Measurements from ENCODE around the gene EPOP. TPM values are rescaled to one million over a fixed set of nuclear protein-coding genes. Genes with fewer than 3 reads are reported as not detected.

Gene EPOP
- total and polyA plus RNA-seq, 2 of the 13 experiments (the other 11 are each of a cell fraction or from before 2014, with no cell fraction given): 14.7 to 37.8 TPM

DNA sequence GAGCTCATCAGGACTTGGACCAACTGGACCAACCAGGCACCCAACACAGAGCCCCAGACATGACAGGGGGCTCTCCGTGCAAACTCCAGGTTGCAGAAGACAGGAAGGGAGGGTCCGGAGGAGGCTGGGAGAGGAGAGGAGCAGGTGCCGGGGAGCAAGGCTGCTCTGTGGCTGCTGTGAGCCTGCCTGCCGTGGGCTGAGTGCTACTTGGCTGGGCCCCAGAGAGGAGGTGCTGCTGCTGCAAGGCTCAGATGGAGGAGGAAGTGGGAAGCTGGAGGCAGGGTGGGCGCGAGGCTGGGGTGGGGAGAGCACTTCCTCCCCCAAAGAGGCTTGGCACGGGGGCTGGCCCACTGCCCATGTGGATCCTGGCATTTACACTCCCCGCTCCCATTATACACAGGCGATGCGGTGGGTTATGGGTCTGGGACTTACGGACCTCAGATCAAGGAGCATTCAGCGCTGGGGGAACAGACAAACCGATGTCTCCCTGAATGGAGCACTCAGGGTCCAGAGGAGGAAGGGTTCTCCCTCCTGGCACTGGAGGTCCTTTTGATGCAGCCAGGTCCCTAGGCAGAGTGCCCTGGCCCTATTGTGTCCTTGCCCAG, 15.9 kb downstream of the EPOP start (continued):
- TF ChIP-seq FOXO4 (CRISPR knock-in tag; conservative IDR thresholded peaks at IDR 0.05) (0 out of 2 replicates have a peak, but pooled peaks have one; percentile 81), ZNF776 (CRISPR knock-in tag; IDR thresholded peaks at IDR 0.05) (no peak), SIX4 (CRISPR knock-in tag; IDR thresholded peaks at IDR 0.05) (no peak), NCOA1 (CRISPR knock-in tag; IDR thresholded peaks at IDR 0.05) (0 out of 2 replicates have a peak, but pooled peaks have one; percentile 72), ZBTB25 (CRISPR knock-in tag; IDR thresholded peaks at IDR 0.05) (no peak), ZNF572 (CRISPR knock-in tag; IDR thresholded peaks at IDR 0.05) (0 out of 2 replicates have a peak, but pooled peaks have one; percentile 10), SKI (IDR thresholded peaks at IDR 0.05; ENCODE audit: partially characterized antibody) (no peak), PHF5A (CRISPR knock-in tag; IDR thresholded peaks at IDR 0.05; ENCODE audit: low read depth, unreplicated experiment) (no peak), ZNF143 (CRISPR knock-in tag; IDR thresholded peaks at IDR 0.05) (no peak), SMAD1 (CRISPR knock-in tag; IDR thresholded peaks at IDR 0.05; ENCODE audit: borderline replicate concordance, low read depth) (no peak), POLR2A (IDR thresholded peaks at IDR 0.05; ENCODE audit: insufficient read depth in 1 of 2, low read depth in 2 of 2, low read length in 2 of 2) (0 out of 4 replicates have a peak, but pooled peaks have one; percentile 4 to 29), ZNF292 (CRISPR knock-in tag; IDR thresholded peaks at IDR 0.05; ENCODE audit: borderline replicate concordance, low read depth) (peak; percentile 53; the same call in 1 of the 2 replicates), KLF12 (CRISPR knock-in tag; IDR thresholded peaks at IDR 0.05; ENCODE audit: borderline replicate concordance) (0 out of 2 replicates have a peak, but pooled peaks have one; percentile 27), ZSCAN30 (CRISPR knock-in tag; IDR thresholded peaks at IDR 0.05) (no peak), ZNF296 (CRISPR knock-in tag; conservative IDR thresholded peaks at IDR 0.05) (no peak), SNAPC2 (CRISPR knock-in tag; IDR thresholded peaks at IDR 0.05) (0 out of 2 replicates have a peak, but pooled peaks have one; percentile 12), WIZ (CRISPR knock-in tag; IDR thresholded peaks at IDR 0.05) (no peak), KLF16 (CRISPR knock-in tag; IDR thresholded peaks at IDR 0.05) (no peak)
- TF ChIP-seq, protein P1, sequence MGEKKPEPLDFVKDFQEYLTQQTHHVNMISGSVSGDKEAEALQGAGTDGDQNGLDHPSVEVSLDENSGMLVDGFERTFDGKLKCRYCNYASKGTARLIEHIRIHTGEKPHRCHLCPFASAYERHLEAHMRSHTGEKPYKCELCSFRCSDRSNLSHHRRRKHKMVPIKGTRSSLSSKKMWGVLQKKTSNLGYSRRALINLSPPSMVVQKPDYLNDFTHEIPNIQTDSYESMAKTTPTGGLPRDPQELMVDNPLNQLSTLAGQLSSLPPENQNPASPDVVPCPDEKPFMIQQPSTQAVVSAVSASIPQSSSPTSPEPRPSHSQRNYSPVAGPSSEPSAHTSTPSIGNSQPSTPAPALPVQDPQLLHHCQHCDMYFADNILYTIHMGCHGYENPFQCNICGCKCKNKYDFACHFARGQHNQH (CRISPR knock-in tag; IDR thresholded peaks at IDR 0.05): no peak
- TF ChIP-seq, protein P2, sequence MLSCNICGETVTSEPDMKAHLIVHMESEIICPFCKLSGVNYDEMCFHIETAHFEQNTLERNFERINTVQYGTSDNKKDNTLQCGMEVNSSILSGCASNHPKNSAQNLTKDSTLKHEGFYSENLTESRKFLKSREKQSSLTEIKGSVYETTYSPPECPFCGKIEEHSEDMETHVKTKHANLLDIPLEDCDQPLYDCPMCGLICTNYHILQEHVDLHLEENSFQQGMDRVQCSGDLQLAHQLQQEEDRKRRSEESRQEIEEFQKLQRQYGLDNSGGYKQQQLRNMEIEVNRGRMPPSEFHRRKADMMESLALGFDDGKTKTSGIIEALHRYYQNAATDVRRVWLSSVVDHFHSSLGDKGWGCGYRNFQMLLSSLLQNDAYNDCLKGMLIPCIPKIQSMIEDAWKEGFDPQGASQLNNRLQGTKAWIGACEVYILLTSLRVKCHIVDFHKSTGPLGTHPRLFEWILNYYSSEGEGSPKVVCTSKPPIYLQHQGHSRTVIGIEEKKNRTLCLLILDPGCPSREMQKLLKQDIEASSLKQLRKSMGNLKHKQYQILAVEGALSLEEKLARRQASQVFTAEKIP (CRISPR knock-in tag; IDR thresholded peaks at IDR 0.05; ENCODE audit: borderline replicate concordance): no peak
- TF ChIP-seq, protein P3, sequence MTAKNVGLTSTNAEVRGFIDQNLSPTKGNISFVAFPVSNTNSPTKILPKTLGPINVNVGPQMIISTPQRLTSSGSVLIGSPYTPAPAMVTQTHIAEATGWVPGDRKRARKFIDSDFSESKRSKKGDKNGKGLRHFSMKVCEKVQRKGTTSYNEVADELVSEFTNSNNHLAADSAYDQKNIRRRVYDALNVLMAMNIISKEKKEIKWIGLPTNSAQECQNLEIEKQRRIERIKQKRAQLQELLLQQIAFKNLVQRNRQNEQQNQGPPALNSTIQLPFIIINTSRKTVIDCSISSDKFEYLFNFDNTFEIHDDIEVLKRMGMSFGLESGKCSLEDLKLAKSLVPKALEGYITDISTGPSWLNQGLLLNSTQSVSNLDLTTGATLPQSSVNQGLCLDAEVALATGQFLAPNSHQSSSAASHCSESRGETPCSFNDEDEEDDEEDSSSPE (CRISPR knock-in tag; IDR thresholded peaks at IDR 0.05): no peak
- TF ChIP-seq, protein P4, sequence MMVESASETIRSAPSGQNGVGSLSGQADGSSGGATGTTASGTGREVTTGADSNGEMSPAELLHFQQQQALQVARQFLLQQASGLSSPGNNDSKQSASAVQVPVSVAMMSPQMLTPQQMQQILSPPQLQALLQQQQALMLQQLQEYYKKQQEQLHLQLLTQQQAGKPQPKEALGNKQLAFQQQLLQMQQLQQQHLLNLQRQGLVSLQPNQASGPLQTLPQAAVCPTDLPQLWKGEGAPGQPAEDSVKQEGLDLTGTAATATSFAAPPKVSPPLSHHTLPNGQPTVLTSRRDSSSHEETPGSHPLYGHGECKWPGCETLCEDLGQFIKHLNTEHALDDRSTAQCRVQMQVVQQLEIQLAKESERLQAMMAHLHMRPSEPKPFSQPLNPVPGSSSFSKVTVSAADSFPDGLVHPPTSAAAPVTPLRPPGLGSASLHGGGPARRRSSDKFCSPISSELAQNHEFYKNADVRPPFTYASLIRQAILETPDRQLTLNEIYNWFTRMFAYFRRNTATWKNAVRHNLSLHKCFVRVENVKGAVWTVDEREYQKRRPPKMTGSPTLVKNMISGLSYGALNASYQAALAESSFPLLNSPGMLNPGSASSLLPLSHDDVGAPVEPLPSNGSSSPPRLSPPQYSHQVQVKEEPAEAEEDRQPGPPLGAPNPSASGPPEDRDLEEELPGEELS (CRISPR knock-in tag; IDR thresholded peaks at IDR 0.05): 0 out of 2 replicates have a peak, but pooled peaks have one; percentile 14
